H9 (cell line): ENCODE data around the gene OAF. TPM values are rescaled to one million over a fixed set of nuclear protein-coding genes. Genes with fewer than 3 reads are reported as not detected.

Experiments used
- DNase-seq: peaks from one replicate; pipeline ENCODE4 v3.0.0-alpha.2; 2017
- H2AFZ ChIP-seq: one replicate; pipeline ENCODE4 v1.6.1; 2013; ENCODE audit warnings: mild to moderate bottlenecking, low read length, control low read depth, moderate library complexity
- H2AK5ac ChIP-seq: 2 replicates; pipeline ENCODE4 v1.6.1; 2013; ENCODE audit warnings: low read length, control low read depth, mixed read lengths; ENCODE audit not compliant: insufficient read length
- H2BK120ac ChIP-seq: one replicate; pipeline ENCODE4 v1.6.1; 2013; ENCODE audit warnings: low read depth, mild to moderate bottlenecking, low read length, control low read depth, inconsistent platforms; ENCODE audit not compliant: poor library complexity, severe bottlenecking
- H2BK12ac ChIP-seq: 2 replicates; pipeline ENCODE4 v1.6.1; 2013; ENCODE audit warnings: low read length, control low read depth, mixed read lengths, low read depth; ENCODE audit not compliant: insufficient read length
- H2BK15ac ChIP-seq: 2 replicates; pipeline ENCODE4 v1.6.1; 2013; ENCODE audit warnings: low read depth, low read length, control low read depth
- H2BK20ac ChIP-seq: one replicate; pipeline ENCODE4 v1.6.1; 2013; ENCODE audit warnings: low read depth, mild to moderate bottlenecking, low read length, control low read depth, inconsistent platforms; ENCODE audit not compliant: poor library complexity, severe bottlenecking
- H2BK5ac ChIP-seq: 2 replicates; pipeline ENCODE4 v1.6.1; 2013; ENCODE audit warnings: low read length, control low read depth, mixed read lengths; ENCODE audit not compliant: insufficient read length
- H3K14ac ChIP-seq: 2 replicates; pipeline ENCODE4 v1.6.1; 2013; ENCODE audit warnings: low read length, control low read depth; ENCODE audit not compliant: insufficient read depth
- H3K18ac ChIP-seq: 2 replicates; pipeline ENCODE4 v1.6.1; 2013; ENCODE audit warnings: low read depth, mild to moderate bottlenecking, mixed read lengths, low read length, control low read depth; ENCODE audit not compliant: insufficient read length
- H3K23ac ChIP-seq: 2 replicates; pipeline ENCODE4 v1.6.1; 2013; ENCODE audit warnings: low read length, control low read depth, mixed read lengths, low read depth; ENCODE audit not compliant: insufficient read length
- H3K23me2 ChIP-seq: 2 replicates; pipeline ENCODE4 v1.6.1; 2013; ENCODE audit warnings: low read depth, mild to moderate bottlenecking, mixed read lengths, low read length, control low read depth; ENCODE audit not compliant: insufficient read length, poor library complexity, severe bottlenecking
- H3K27ac ChIP-seq: 2 replicates; pipeline ENCODE4 v1.5.1; 2013; ENCODE audit warnings: low read length, control low read depth, mixed read lengths, low read depth; ENCODE audit not compliant: insufficient read length
- H3K27me3 ChIP-seq: 2 replicates; pipeline ENCODE4 v1.6.1; 2013; ENCODE audit warnings: low read length, control low read depth, inconsistent platforms; ENCODE audit not compliant: insufficient read depth
- H3K4ac ChIP-seq: 2 replicates; pipeline ENCODE4 v1.6.1; 2013; ENCODE audit warnings: low read depth, mild to moderate bottlenecking, control low read depth, inconsistent platforms, low read length, moderate library complexity
- H3K4me1 ChIP-seq: 2 replicates; pipeline ENCODE4 v1.6.1; 2013; ENCODE audit warnings: low read length, control low read depth, inconsistent platforms; ENCODE audit not compliant: insufficient read depth
- H3K4me2 ChIP-seq: 2 replicates; pipeline ENCODE4 v1.6.1; 2013; ENCODE audit warnings: low read length, control low read depth, mixed read lengths; ENCODE audit not compliant: insufficient read length, insufficient read depth
- H3K56ac ChIP-seq: 2 replicates; pipeline ENCODE4 v1.6.1; 2013; ENCODE audit warnings: low read depth, mild to moderate bottlenecking, mixed read lengths, low read length, control low read depth; ENCODE audit not compliant: insufficient read length
- H3K79me1 ChIP-seq: 2 replicates; pipeline ENCODE4 v1.6.1; 2013; ENCODE audit warnings: low read depth, mild to moderate bottlenecking, moderate library complexity, low read length, control low read depth, inconsistent platforms; ENCODE audit not compliant: insufficient read depth, poor library complexity, severe bottlenecking
- H3K79me2 ChIP-seq: 2 replicates; pipeline ENCODE4 v1.6.1; 2013; ENCODE audit warnings: low read length, control low read depth, inconsistent platforms; ENCODE audit not compliant: insufficient read depth
- H3K9ac ChIP-seq: 2 replicates; pipeline ENCODE4 v1.6.1; 2013; ENCODE audit warnings: low read length, control low read depth, mixed read lengths; ENCODE audit not compliant: insufficient read length; ENCODE audit errors: extremely low read depth
- H3K9me3 ChIP-seq: one replicate; pipeline ENCODE4 v1.6.1; 2013; ENCODE audit warnings: low read depth, low read length, inconsistent platforms; ENCODE audit not compliant: control insufficient read depth
- H3T11ph ChIP-seq: one replicate; pipeline ENCODE4 v1.6.1; 2013; ENCODE audit warnings: mild to moderate bottlenecking, low read length, control low read depth, inconsistent platforms
- H4K20me1 ChIP-seq: one replicate; pipeline ENCODE4 v1.6.1; 2013; ENCODE audit not compliant: control insufficient read depth, insufficient read length, insufficient read depth
- H4K5ac ChIP-seq: 2 replicates; pipeline ENCODE4 v1.6.1; 2013; ENCODE audit warnings: low read depth, mild to moderate bottlenecking, mixed read lengths, low read length, control low read depth; ENCODE audit not compliant: insufficient read length
- H4K8ac ChIP-seq: replicated peaks from 2 replicates; pipeline ENCODE4 v1.6.1; 2013; ENCODE audit warnings: low read length, control low read depth, mixed read lengths, low read depth; ENCODE audit not compliant: insufficient read length
- H4K91ac ChIP-seq: 2 replicates; pipeline ENCODE4 v1.6.1; 2013; ENCODE audit warnings: low read depth, mild to moderate bottlenecking, moderate library complexity, mixed read lengths, low read length, control low read depth; ENCODE audit not compliant: insufficient read length
- H3K27ac Mint-ChIP-seq, 3 experiments: 2 replicates in 2 of 3; 3 replicates in 1 of 3; pipeline ENCODE4 v1.8.0; 2020 to 2021; ENCODE audit warnings: mixed read lengths in 3 of 3, mild to moderate bottlenecking in 1 of 3, moderate library complexity in 1 of 3
- H3K27me3 Mint-ChIP-seq: 2 replicates; pipeline ENCODE4 v1.8.0; 2021; ENCODE audit warnings: low read depth, mild to moderate bottlenecking, moderate library complexity, mixed read lengths
- H3K36me3 Mint-ChIP-seq, 3 experiments: 2 replicates in 2 of 3; 3 replicates in 1 of 3; pipeline ENCODE4 v1.8.0; 2020 to 2021; ENCODE audit warnings: low read depth in 3 of 3, mixed read lengths in 3 of 3; ENCODE audit not compliant: insufficient read depth in 1 of 3
- H3K4me1 Mint-ChIP-seq, 2 experiments: 2 replicates each; pipeline ENCODE4 v1.8.0; 2020; ENCODE audit warnings: mixed read lengths in 2 of 2
- H3K4me3 Mint-ChIP-seq, 2 experiments: 2 replicates in 1 of 2; 3 replicates in 1 of 2; pipeline ENCODE4 v1.8.0; 2020 to 2021; ENCODE audit warnings: mild to moderate bottlenecking in 2 of 2, mixed read lengths in 2 of 2, moderate library complexity in 1 of 2
- H3K9me3 Mint-ChIP-seq, 2 experiments: 2 replicates in 1 of 2; 3 replicates in 1 of 2; pipeline ENCODE4 v1.8.0; 2020; ENCODE audit warnings: mild to moderate bottlenecking in 2 of 2, mixed read lengths in 2 of 2, moderate library complexity in 1 of 2
- WGBS: extraction: QIAGEN DNeasy Blood & Tissue Kit; methylation state at CpG from one replicate; pipeline ENCODE4 v1.1.7; 2013; ENCODE audit warnings: missing lambda C conversion rate, low lambda C conversion rate, mixed read lengths; ENCODE audit not compliant: insufficient read length; ENCODE audit errors: extremely low coverage; 5-methylcytosine and 5-hydroxymethylcytosine counted together
- total RNA-seq: library from RNA; stranded (reverse); gene quantifications from 2 replicates; pipeline ENCODE4 v1.2.1, GENCODE V29; 2021
- TF ChIP-seq, protein P1 (sequence below): fragments of 200-600 bp; sonication (generic); conservative IDR thresholded peaks from 3 replicates; pipeline ENCODE4 v1.8.0; 2021; ENCODE audit warnings: antibody characterized with exemption, mild to moderate bottlenecking

The OAF gene
- total RNA-seq, 1 experiment from 2014 or later = 1.1 TPM

DNA sequence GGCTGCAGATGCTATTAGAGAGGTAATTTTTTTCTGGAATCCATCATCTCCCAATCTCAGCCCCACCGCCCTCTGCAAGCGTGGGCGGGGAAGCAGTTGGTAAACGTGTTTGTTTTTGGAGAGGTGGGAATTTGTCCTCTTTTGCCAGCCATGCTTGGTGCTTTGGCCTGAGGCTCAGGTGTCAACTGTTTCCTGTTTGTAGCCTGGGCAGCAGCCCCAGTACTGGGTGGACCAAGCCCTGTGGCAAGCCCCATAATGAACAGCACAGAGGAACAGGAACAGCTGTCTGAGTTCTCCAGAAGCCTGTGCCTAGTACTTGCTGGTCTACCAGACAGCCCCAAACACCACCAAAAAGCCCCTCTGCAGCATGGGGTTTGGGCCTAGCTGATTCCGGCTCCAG is 68.7 kb downstream of the OAF start:
- Mint-ChIP-seq H3K9me3 (no peaks in the 10 kb centered on the region), H3K4me3 (no peak overlapping the region), H3K27ac (no peak overlapping the region), H3K4me1 (peaks cover 13 to 14% of the 10 kb centered on the region in 2 experiments), H3K27me3 (peaks cover 21% of the 10 kb centered on the region), H3K36me3 (no peaks in the 10 kb centered on the region)
- H3K79me2 ChIP-seq = no peaks in the 10 kb centered on the region
- H3K4ac ChIP-seq = no peak overlapping the region
- H4K5ac ChIP-seq = no peak overlapping the region
- no peak overlapping the region for H4K91ac ChIP-seq
- no peaks in the 10 kb centered on the region for H3K9me3 ChIP-seq
- H3K27ac ChIP-seq = no peak overlapping the region
- DNase-seq = no peak
- no peak overlapping the region; the same call in 1 of the 2 replicates for H3K14ac ChIP-seq
- H3K9ac ChIP-seq = no peak overlapping the region
- no peak overlapping the region for H4K8ac ChIP-seq
- H3K56ac ChIP-seq = no peak overlapping the region
- no CpG with 5 or more reads among the region's 5 CpGs for WGBS
- H2BK15ac ChIP-seq = no peak overlapping the region
- no peak overlapping the region for H3T11ph ChIP-seq
- no peak overlapping the region for H3K23ac ChIP-seq
- H3K18ac ChIP-seq = no peak overlapping the region
- no peak overlapping the region for H2AK5ac ChIP-seq
- no peak overlapping the region for H2BK120ac ChIP-seq
- TF ChIP-seq, protein P1, sequence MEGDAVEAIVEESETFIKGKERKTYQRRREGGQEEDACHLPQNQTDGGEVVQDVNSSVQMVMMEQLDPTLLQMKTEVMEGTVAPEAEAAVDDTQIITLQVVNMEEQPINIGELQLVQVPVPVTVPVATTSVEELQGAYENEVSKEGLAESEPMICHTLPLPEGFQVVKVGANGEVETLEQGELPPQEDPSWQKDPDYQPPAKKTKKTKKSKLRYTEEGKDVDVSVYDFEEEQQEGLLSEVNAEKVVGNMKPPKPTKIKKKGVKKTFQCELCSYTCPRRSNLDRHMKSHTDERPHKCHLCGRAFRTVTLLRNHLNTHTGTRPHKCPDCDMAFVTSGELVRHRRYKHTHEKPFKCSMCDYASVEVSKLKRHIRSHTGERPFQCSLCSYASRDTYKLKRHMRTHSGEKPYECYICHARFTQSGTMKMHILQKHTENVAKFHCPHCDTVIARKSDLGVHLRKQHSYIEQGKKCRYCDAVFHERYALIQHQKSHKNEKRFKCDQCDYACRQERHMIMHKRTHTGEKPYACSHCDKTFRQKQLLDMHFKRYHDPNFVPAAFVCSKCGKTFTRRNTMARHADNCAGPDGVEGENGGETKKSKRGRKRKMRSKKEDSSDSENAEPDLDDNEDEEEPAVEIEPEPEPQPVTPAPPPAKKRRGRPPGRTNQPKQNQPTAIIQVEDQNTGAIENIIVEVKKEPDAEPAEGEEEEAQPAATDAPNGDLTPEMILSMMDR = no peak
- H3K23me2 ChIP-seq = no peaks in the 10 kb centered on the region
- H3K79me1 ChIP-seq = no peaks in the 10 kb centered on the region
- no peaks in the 10 kb centered on the region; the same call in 1 of the 2 replicates for H3K4me1 ChIP-seq
- no peak overlapping the region for H2AFZ ChIP-seq
- no peaks in the 10 kb centered on the region for H4K20me1 ChIP-seq
- H2BK12ac ChIP-seq = no peak overlapping the region
- H2BK20ac ChIP-seq = no peak overlapping the region
- H3K27me3 ChIP-seq = no peaks in the 10 kb centered on the region
- H2BK5ac ChIP-seq = no peak overlapping the region
- no peak overlapping the region for H3K4me2 ChIP-seq

Other genes starting within 250 kb of the OAF start
- not detected in 2 replicates for gene TRIM29, start 72.9 kb upstream of the OAF start, total RNA-seq
- gene POU2F3, start 29.1 kb downstream of the OAF start, total RNA-seq = 1.1 and 1.3 TPM in 2 replicates
- 6.8 and 7.1 TPM in 2 replicates for gene TLCD5, start 114.3 kb downstream of the OAF start, total RNA-seq
- gene ARHGEF12, start 125.4 kb downstream of the OAF start, total RNA-seq = 27.0 TPM in 2 replicates